GM10266 (cell line): Measurements from ENCODE around the gene TRIM40.
"Not testable (repeated sequence)": the region's sequence is repeated elsewhere in the genome, so short reads cannot be mapped to it uniquely, and the experiment has no call there.

Experiments used
- DNase-seq: peaks from one replicate; pipeline ENCODE4 v3.0.0; 2012; ENCODE audit errors: extremely low spot score
- TF ChIP-seq, protein P1 (sequence below): IDR thresholded peaks from 2 replicates; pipeline ENCODE4 v1.5.1; 2012; ENCODE audit warnings: mild to moderate bottlenecking, low read depth; ENCODE audit not compliant: control insufficient read depth, insufficient read depth; ENCODE audit errors: missing control alignments

Gene TRIM40

GRCh38 chr6:30162265-30163089, 26.5 kb downstream of the TRIM40 start:
- TF ChIP-seq, protein P1, sequence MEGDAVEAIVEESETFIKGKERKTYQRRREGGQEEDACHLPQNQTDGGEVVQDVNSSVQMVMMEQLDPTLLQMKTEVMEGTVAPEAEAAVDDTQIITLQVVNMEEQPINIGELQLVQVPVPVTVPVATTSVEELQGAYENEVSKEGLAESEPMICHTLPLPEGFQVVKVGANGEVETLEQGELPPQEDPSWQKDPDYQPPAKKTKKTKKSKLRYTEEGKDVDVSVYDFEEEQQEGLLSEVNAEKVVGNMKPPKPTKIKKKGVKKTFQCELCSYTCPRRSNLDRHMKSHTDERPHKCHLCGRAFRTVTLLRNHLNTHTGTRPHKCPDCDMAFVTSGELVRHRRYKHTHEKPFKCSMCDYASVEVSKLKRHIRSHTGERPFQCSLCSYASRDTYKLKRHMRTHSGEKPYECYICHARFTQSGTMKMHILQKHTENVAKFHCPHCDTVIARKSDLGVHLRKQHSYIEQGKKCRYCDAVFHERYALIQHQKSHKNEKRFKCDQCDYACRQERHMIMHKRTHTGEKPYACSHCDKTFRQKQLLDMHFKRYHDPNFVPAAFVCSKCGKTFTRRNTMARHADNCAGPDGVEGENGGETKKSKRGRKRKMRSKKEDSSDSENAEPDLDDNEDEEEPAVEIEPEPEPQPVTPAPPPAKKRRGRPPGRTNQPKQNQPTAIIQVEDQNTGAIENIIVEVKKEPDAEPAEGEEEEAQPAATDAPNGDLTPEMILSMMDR: no peak
- DNase-seq: no peak

DNA sequence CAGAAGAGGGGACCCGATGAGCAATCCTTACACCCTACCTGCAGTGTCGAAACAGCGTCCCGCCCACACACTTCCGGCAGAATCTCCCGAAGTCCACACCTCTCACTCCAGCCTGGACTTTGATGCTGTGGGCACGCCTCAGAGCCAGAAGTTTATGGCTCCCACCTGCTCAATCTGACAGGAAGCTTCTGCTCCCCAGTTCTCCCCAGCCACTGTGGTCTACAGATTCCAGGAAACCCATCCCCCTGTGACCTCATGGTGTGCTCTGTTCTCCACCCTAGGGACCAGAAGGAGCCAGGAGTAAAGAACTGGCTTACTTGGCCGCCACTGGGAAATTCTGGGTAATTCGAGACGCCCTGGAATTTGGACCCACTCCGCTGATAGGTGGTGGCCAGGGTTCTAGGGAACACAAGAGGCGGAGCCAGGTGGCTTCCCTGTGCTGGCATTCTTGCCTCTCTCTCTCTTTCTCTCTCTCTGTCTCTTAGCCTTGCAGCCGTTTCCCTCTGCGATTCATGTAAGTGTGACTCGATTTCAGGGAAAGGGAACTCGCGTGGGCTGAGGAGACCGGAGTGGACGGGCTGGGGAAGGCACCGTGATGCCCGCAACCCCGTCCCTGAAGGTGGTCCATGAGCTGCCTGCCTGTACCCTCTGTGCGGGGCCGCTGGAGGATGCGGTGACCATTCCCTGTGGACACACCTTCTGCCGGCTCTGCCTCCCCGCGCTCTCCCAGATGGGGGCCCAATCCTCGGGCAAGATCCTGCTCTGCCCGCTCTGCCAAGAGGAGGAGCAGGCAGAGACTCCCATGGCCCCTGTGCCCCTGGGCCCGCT, 27.4 kb downstream of the TRIM40 start, which contains the start of gene TRIM15:
Gene TRIM15, plus strand, starts transcription at position 457 of the 828 bp plus-strand sequence. Its CDS starts 139 bp downstream, at position 596.
- TF ChIP-seq, protein P1: no peak
- DNase-seq: no peak

DNA sequence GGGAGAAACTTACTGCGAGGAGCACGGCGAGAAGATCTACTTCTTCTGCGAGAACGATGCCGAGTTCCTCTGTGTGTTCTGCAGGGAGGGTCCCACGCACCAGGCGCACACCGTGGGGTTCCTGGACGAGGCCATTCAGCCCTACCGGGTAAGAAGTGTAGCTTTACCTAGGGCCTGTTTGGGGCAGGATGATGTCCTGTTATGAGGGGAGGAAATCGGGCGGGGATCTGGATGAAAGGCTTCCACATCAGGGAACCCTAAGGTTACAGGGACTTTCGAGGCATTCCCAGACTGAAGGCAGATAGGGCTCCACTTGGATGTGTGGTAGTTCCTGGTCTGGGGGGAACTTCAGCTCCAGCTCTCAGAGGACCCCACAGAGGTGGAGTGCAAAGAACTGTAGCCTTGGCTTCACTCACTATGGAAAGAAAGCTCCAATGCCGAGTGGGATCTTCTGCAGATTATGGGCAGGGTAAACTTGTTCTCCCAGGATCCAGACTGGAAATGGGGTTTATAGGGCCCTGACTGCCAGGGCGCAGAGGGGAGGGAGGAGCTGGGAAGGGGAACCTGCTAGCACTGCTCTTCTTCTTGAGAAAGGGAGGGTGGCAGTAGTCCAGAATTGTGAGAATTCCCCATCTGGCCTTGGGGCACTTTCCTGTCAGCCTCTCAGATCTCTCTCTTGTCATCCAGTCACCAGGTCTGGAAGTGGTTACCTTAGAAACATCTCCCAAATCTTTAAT, 28.1 kb downstream of the TRIM40 start:
- no peak for DNase-seq
- TF ChIP-seq, protein P1: no peak

DNA sequence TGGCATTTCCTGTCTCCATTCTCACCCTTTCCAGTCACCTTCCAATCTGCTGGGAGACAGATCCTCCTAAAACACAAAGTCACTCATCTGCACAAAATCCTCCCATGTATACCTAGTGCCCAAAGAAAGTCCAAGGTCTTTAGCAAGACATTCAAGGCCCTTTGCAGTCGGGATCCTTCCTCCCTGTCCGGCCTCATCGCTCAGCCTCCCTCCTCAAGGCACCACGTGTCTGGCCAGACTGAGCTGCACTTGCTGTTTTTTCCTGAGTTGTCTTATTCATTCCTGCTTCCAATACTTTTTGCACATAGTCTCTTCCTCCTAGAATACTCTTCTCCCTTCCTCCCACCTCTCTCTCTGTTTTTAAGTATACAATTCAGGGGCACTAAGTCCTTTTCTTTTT, 28.8 kb downstream of the TRIM40 start:
- TF ChIP-seq, protein P1: no peak
- DNase-seq: no peak

DNA sequence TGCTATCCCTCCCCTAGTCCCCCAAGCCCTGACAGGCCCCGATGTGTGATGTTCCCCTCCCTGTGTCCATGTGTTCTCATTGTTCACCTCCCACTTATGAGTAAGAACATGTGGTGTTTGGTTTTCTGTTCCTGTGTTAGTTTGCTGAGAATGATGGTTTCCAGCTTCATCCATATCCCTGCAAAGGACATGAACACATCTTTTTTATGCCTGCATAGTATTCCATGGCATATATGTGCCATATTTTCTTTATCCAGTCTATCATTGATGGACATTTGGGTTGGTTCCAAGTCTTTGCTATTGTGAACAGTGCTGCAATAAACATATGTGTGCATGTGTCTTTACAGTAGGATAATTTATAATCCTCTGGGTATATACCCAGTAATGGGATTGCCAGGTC, 29.3 kb downstream of the TRIM40 start:
- DNase-seq: not testable (repeated sequence)

- TF ChIP-seq, protein P1: no peak
- no peak for DNase-seq
Measured at GRCh38 chr6:30167101-30167500, 31.2 kb downstream of the TRIM40 start.

DNA sequence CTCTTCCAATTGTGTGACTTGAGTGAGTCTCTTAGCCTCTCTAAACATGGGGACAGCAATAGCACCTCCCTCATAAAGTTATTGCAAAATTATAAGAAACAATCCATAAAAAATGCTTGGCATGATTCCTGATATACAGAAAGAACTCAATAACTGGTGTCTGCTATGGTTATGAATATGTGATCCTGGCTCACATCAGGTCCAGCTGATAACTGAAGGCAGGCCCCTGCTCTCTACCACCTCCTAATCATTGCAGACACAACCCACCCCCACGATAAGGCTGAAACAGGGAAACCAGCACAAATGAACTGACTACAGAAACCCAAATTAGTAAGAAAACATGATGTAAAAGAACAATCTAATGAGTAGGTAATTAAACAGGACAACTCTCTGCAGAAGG, 32.8 kb downstream of the TRIM40 start:
- TF ChIP-seq, protein P1: no peak
- no peak for DNase-seq
